ENCODE results near the gene CTCF.

CTCF gene

GRCh38 chr16:67648764-67649407 lies 86.6 kb downstream of the CTCF start:
- ChIA-PET POLR2A (no interaction called here), CTCF (interaction anchor here (5.4 to 12.2 kb wide), 4 partner anchors 10 to 129 kb away, joined by 46 to 113 read pairs (median 72); partner anchors contain the start of genes ACD, C16orf86, ENKD1 and PARD6A)
- H3K27me3 ChIP-seq (replicated peaks in 2 of 5; ENCODE audit: control insufficient read depth in 4 of 5, insufficient read depth in 5 of 5, low read length in 4 of 5) = no peaks in the 10 kb centered on the region
- H3K9me3 ChIP-seq (ENCODE audit: control extremely low read depth in 1 of 5, control insufficient read depth in 4 of 5, insufficient read depth in 2 of 5, low read depth in 1 of 5, low read length in 4 of 5) = no peaks in the 10 kb centered on the region
- 98% methylated on average over 35 of the region's 35 CpGs for WGBS (ENCODE audit: insufficient coverage)
- H3K4me3 ChIP-seq (ENCODE audit: control insufficient read depth in 1 of 7, extremely low read depth in 1 of 7, insufficient read depth in 4 of 7, low read depth in 2 of 7, low read length in 6 of 7) = no peak overlapping the region
- no peak overlapping the region for H3K27ac ChIP-seq (ENCODE audit: insufficient read depth in 1 of 2, low read depth in 1 of 2, low read length in 2 of 2, poor library complexity in 1 of 2, severe bottlenecking in 2 of 2)
- peaks cover 0 to 22% (median 19%) of the 10 kb centered on the region in 4 experiments for H3K4me1 ChIP-seq (ENCODE audit: control extremely low read depth in 1 of 4, control insufficient read depth in 4 of 4, insufficient read depth in 4 of 4, low read length in 3 of 4)
- DNase-seq = no peak
- H3K36me3 ChIP-seq (ENCODE audit: control insufficient read depth in 4 of 4, insufficient read depth in 4 of 4, low read length in 3 of 4) = peaks cover 6 to 61% (median 47%) of the 10 kb centered on the region in 4 experiments

- ChIA-PET CTCF (interaction anchor here (0.8 to 12.2 kb wide), 3 partner anchors 10 to 130 kb away, joined by 4 to 113 read pairs (median 10); partner anchors contain the start of gene ACD), POLR2A (no interaction called here)
- Histone ChIP-seq H3K9me3 (ENCODE audit: control extremely low read depth in 1 of 5, control insufficient read depth in 4 of 5, insufficient read depth in 2 of 5, low read depth in 1 of 5, low read length in 4 of 5) (no peaks in the 10 kb centered on the region), H3K4me1 (ENCODE audit: control extremely low read depth in 1 of 4, control insufficient read depth in 4 of 4, insufficient read depth in 4 of 4, low read length in 3 of 4) (peaks cover 0 to 16% (median 13%) of the 10 kb centered on the region in 4 experiments), H3K4me3 (ENCODE audit: control insufficient read depth in 1 of 7, extremely low read depth in 1 of 7, insufficient read depth in 4 of 7, low read depth in 2 of 7, low read length in 6 of 7) (no peak overlapping the region), H3K27me3 (replicated peaks in 2 of 5; ENCODE audit: control insufficient read depth in 4 of 5, insufficient read depth in 5 of 5, low read length in 4 of 5) (no peaks in the 10 kb centered on the region), H3K27ac (ENCODE audit: insufficient read depth in 1 of 2, low read depth in 1 of 2, low read length in 2 of 2, poor library complexity in 1 of 2, severe bottlenecking in 2 of 2) (no peak overlapping the region), H3K36me3 (ENCODE audit: control insufficient read depth in 4 of 4, insufficient read depth in 4 of 4, low read length in 3 of 4) (peaks cover 6 to 67% (median 51%) of the 10 kb centered on the region in 4 experiments)
- 97% methylated on average over 29 of the region's 34 CpGs for WGBS (ENCODE audit: insufficient coverage)
- no peak for DNase-seq
Observed at GRCh38 chr16:67649494-67649931, 87.2 kb downstream of the CTCF start.

- ChIA-PET CTCF (interaction anchor here (0.8 to 12.2 kb wide), 6 partner anchors 9 to 130 kb away, joined by 3 to 113 read pairs (median 4); partner anchors contain the start of gene ACD), POLR2A (no interaction called here)
- 89% methylated on average over 7 of the region's 8 CpGs for whole genome bisulfite sequencing (ENCODE audit: insufficient coverage)
- no peaks in the 10 kb centered on the region for H3K9me3 ChIP-seq (ENCODE audit: control extremely low read depth in 1 of 5, control insufficient read depth in 4 of 5, insufficient read depth in 2 of 5, low read depth in 1 of 5, low read length in 4 of 5)
- H3K4me1 ChIP-seq (ENCODE audit: control extremely low read depth in 1 of 4, control insufficient read depth in 4 of 4, insufficient read depth in 4 of 4, low read length in 3 of 4) = peaks cover 0 to 14% (median 12%) of the 10 kb centered on the region in 4 experiments
- H3K27me3 ChIP-seq (replicated peaks in 2 of 5; ENCODE audit: control insufficient read depth in 4 of 5, insufficient read depth in 5 of 5, low read length in 4 of 5) = no peaks in the 10 kb centered on the region
- peaks cover 6 to 72% (median 55%) of the 10 kb centered on the region in 4 experiments for H3K36me3 ChIP-seq (ENCODE audit: control insufficient read depth in 4 of 4, insufficient read depth in 4 of 4, low read length in 3 of 4)
- no peak for DNase-seq
- no peak overlapping the region for H3K27ac ChIP-seq (ENCODE audit: insufficient read depth in 1 of 2, low read depth in 1 of 2, low read length in 2 of 2, poor library complexity in 1 of 2, severe bottlenecking in 2 of 2)
- no peak overlapping the region for H3K4me3 ChIP-seq (ENCODE audit: control insufficient read depth in 1 of 7, extremely low read depth in 1 of 7, insufficient read depth in 4 of 7, low read depth in 2 of 7, low read length in 6 of 7)
Observed at GRCh38 chr16:67650023-67650422, 87.7 kb downstream of the CTCF start.

- ChIA-PET POLR2A (no interaction called here), CTCF (interaction anchor here (0.9 to 12.2 kb wide), 6 partner anchors 8 to 131 kb away, joined by 3 to 113 read pairs (median 4); partner anchors contain the start of gene ACD)
- Histone ChIP-seq H3K4me3 (ENCODE audit: control insufficient read depth in 1 of 7, extremely low read depth in 1 of 7, insufficient read depth in 4 of 7, low read depth in 2 of 7, low read length in 6 of 7) (no peak overlapping the region), H3K27ac (ENCODE audit: insufficient read depth in 1 of 2, low read depth in 1 of 2, low read length in 2 of 2, poor library complexity in 1 of 2, severe bottlenecking in 2 of 2) (no peak overlapping the region), H3K9me3 (ENCODE audit: control extremely low read depth in 1 of 5, control insufficient read depth in 4 of 5, insufficient read depth in 2 of 5, low read depth in 1 of 5, low read length in 4 of 5) (no peaks in the 10 kb centered on the region), H3K4me1 (ENCODE audit: control extremely low read depth in 1 of 4, control insufficient read depth in 4 of 4, insufficient read depth in 4 of 4, low read length in 3 of 4) (peaks cover 0 to 4% (median 2%) of the 10 kb centered on the region in 4 experiments), H3K27me3 (replicated peaks in 2 of 5; ENCODE audit: control insufficient read depth in 4 of 5, insufficient read depth in 5 of 5, low read length in 4 of 5) (no peaks in the 10 kb centered on the region), H3K36me3 (ENCODE audit: control insufficient read depth in 4 of 4, insufficient read depth in 4 of 4, low read length in 3 of 4) (peaks cover 6 to 78% (median 59%) of the 10 kb centered on the region in 4 experiments)
- DNase-seq = no peak
- WGBS (ENCODE audit: insufficient coverage) = 89% methylated on average over 6 of the region's 7 CpGs
Observed at GRCh38 chr16:67651039-67651438, 88.7 kb downstream of the CTCF start.

- Histone ChIP-seq H3K27ac (ENCODE audit: insufficient read depth in 1 of 2, low read depth in 1 of 2, low read length in 2 of 2, poor library complexity in 1 of 2, severe bottlenecking in 2 of 2) (no peak overlapping the region), H3K4me3 (ENCODE audit: control insufficient read depth in 1 of 7, extremely low read depth in 1 of 7, insufficient read depth in 4 of 7, low read depth in 2 of 7, low read length in 6 of 7) (no peak overlapping the region), H3K9me3 (ENCODE audit: control extremely low read depth in 1 of 5, control insufficient read depth in 4 of 5, insufficient read depth in 2 of 5, low read depth in 1 of 5, low read length in 4 of 5) (no peaks in the 10 kb centered on the region), H3K36me3 (ENCODE audit: control insufficient read depth in 4 of 4, insufficient read depth in 4 of 4, low read length in 3 of 4) (peaks cover 7 to 78% (median 60%) of the 10 kb centered on the region in 4 experiments), H3K27me3 (replicated peaks in 2 of 5; ENCODE audit: control insufficient read depth in 4 of 5, insufficient read depth in 5 of 5, low read length in 4 of 5) (no peaks in the 10 kb centered on the region), H3K4me1 (ENCODE audit: control extremely low read depth in 1 of 4, control insufficient read depth in 4 of 4, insufficient read depth in 4 of 4, low read length in 3 of 4) (peaks cover 0 to 2% (median 0%) of the 10 kb centered on the region in 4 experiments)
- CTCF ChIA-PET = interaction anchor here (0.6 to 12.2 kb wide), 5 partner anchors 8 to 132 kb away, joined by 3 to 113 read pairs (median 4); partner anchors contain the start of gene ACD
- POLR2A ChIA-PET = no interaction called here
- no peak for DNase-seq
- WGBS (ENCODE audit: insufficient coverage) = 100% methylated on average over 4 of the region's 4 CpGs
Observed at GRCh38 chr16:67651847-67652246, 89.5 kb downstream of the CTCF start.

- Histone ChIP-seq H3K4me3 (ENCODE audit: control insufficient read depth in 1 of 7, extremely low read depth in 1 of 7, insufficient read depth in 4 of 7, low read depth in 2 of 7, low read length in 6 of 7) (peak overlapping the region in 1 of 7 experiments; percentile 11), H3K27ac (ENCODE audit: insufficient read depth in 1 of 2, low read depth in 1 of 2, low read length in 2 of 2, poor library complexity in 1 of 2, severe bottlenecking in 2 of 2) (no peak overlapping the region), H3K36me3 (ENCODE audit: control insufficient read depth in 4 of 4, insufficient read depth in 4 of 4, low read length in 3 of 4) (peaks cover 11 to 79% (median 61%) of the 10 kb centered on the region in 4 experiments), H3K9me3 (ENCODE audit: control extremely low read depth in 1 of 5, control insufficient read depth in 4 of 5, insufficient read depth in 2 of 5, low read depth in 1 of 5, low read length in 4 of 5) (no peaks in the 10 kb centered on the region), H3K4me1 (ENCODE audit: control extremely low read depth in 1 of 4, control insufficient read depth in 4 of 4, insufficient read depth in 4 of 4, low read length in 3 of 4) (peaks cover 0 to 2% (median 0%) of the 10 kb centered on the region in 4 experiments), H3K27me3 (replicated peaks in 2 of 5; ENCODE audit: control insufficient read depth in 4 of 5, insufficient read depth in 5 of 5, low read length in 4 of 5) (no peaks in the 10 kb centered on the region)
- 89% methylated on average over 21 of the region's 59 CpGs for WGBS (ENCODE audit: insufficient coverage)
- no peak for DNase-seq
- ChIA-PET CTCF (interaction anchor here (1.2 to 12.2 kb wide), 2 partner anchors 10 to 133 kb away, joined by 4 to 113 read pairs; no protein-coding TSS in a partner anchor), POLR2A (no interaction called here)
Observed at GRCh38 chr16:67652578-67653127, 90.3 kb downstream of the CTCF start.

Measured in common myeloid progenitor, CD34-positive (primary cell).